HepG2 (cell line): Measurements from ENCODE around the gene KLF16. TPM values are rescaled to one million over a fixed set of nuclear protein-coding genes. Genes with fewer than 3 reads are reported as not detected.
A peak's percentile ranks its signal among the peaks of the same experiment; 100 is the strongest.

Experiments used
- CERS6 ChIP-seq: sonication (generic); formaldehyde crosslinking; IDR thresholded peaks from 2 replicates; pipeline ENCODE4 v1.5.0; 2020; ENCODE audit warnings: missing genetic modification reagents
- CREB1 ChIP-seq, 2 experiments: fragments of 450-650 bp in 1 of 2; IDR thresholded peaks; 2 replicates each; pipeline ENCODE4 v1.6.1; 2016 to 2017; ENCODE audit warnings: control low read depth in 1 of 2, mild to moderate bottlenecking in 1 of 2, missing compliant biosample characterization in 1 of 2, missing genetic modification characterization in 1 of 2
- ISL2 ChIP-seq: sonication (generic); formaldehyde crosslinking; IDR thresholded peaks from 2 replicates; pipeline ENCODE4 v1.5.0; 2020; ENCODE audit warnings: missing genetic modification reagents
- MXI1 ChIP-seq: IDR thresholded peaks from 3 replicates; pipeline ENCODE4 v1.6.1; 2012; ENCODE audit warnings: low read depth, low read length, inconsistent platforms, borderline replicate concordance
- PCBP2 ChIP-seq: fragments of 200-400 bp; formaldehyde crosslinking; optimal IDR thresholded peaks from 2 replicates; pipeline ENCODE3; 2018; ENCODE audit warnings: low read length, low read depth; ENCODE audit not compliant: poor library complexity, severe bottlenecking
- RELA ChIP-seq: sonication (generic); formaldehyde crosslinking; IDR thresholded peaks from 2 replicates; pipeline ENCODE4 v1.4.0; 2020; ENCODE audit warnings: missing genetic modification reagents
- SAP130 ChIP-seq: IDR thresholded peaks from 2 replicates; pipeline ENCODE4 v1.6.1; 2016; ENCODE audit warnings: low read depth
- SOX6 ChIP-seq, 2 experiments: fragments of 450-650 bp in 1 of 2; sonication (generic) in 1 of 2; formaldehyde crosslinking in 1 of 2; IDR thresholded peaks; 2 replicates each; pipeline versions ENCODE4 v1.4.0 to v1.6.1; 2017 to 2020; ENCODE audit warnings: antibody characterized with exemption in 1 of 2, mild to moderate bottlenecking in 1 of 2, missing genetic modification reagents in 1 of 2
- ZNF710 ChIP-seq: sonication (generic); formaldehyde crosslinking; IDR thresholded peaks from 2 replicates; pipeline ENCODE4 v1.5.0; 2020; ENCODE audit warnings: mild to moderate bottlenecking, missing genetic modification reagents, borderline replicate concordance
- ZNF782 ChIP-seq: sonication (generic); formaldehyde crosslinking; IDR thresholded peaks from 2 replicates; pipeline ENCODE4 v1.4.0; 2020; ENCODE audit warnings: missing genetic modification reagents, mild to moderate bottlenecking, borderline replicate concordance
- polyA plus RNA-seq, 8 experiments: library from polyadenylated mRNA; depleted of rRNA in 3 of 8; stranded (reverse) in 7 of 8; unstranded in 1 of 8; fragments of >200 nt; fragmentation: Illumina TruSeq in 4 of 8; extraction: Trizol in 4 of 8; gene quantifications; 2 replicates each; pipeline versions ENCODE4 v1.2.1 to v1.2.3, GENCODE V29; 2011 to 2016; ENCODE audit warnings: low read depth in 4 of 8, missing spikeins in 1 of 8, mixed read lengths in 1 of 8; ENCODE audit not compliant: insufficient read depth in 1 of 8
- total RNA-seq, 5 experiments: library from RNA; depleted of rRNA; stranded (reverse); fragments of >200 nt; fragmentation: Illumina TruSeq; extraction: Trizol; gene quantifications; 2 replicates each; pipeline ENCODE4 v1.2.3, GENCODE V29; 2016; ENCODE audit warnings: low read depth in 1 of 5

The KLF16 gene
- total and polyA plus RNA-seq, 2 of the 13 experiments (the other 11 are each of a cell fraction or from before 2014, with no cell fraction given): 3.5 to 6.7 TPM

DNA sequence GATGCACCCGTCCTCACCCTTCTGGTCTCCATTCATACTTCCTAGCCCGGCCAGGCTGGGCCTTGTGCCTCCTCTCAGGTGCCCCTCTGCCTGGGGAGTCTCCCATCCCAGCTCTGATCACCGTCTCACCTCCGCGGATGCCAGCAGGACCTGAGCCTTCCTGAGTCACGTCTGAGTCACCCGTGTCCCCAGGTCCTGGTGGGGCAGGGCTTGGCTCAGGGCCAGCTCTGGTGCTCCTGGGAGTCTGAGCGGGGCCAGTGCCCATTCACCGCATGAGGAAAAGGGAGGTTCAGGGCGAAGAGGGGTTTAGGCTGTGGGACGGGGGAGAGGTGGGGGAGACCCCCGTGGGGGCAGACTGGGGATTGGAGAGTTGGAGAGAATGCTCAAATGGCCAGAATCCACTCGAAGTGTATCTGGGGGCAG lies 51.9 kb downstream of the KLF16 start (continued):
- TF ChIP-seq SOX6 (IDR thresholded peaks at IDR 0.05) (no peak), SOX6 (CRISPR knock-in tag; IDR thresholded peaks at IDR 0.05) (no peak), CERS6 (no peak), ISL2 (0 out of 2 replicates have a peak, but pooled peaks have one; percentile 4), ZNF782 (CRISPR knock-in tag) (no peak), SAP130 (CRISPR knock-in tag) (peak; percentile 32), ZNF710 (CRISPR knock-in tag) (no peak), MXI1 (peak; percentile 37; the same call in 1 of the 3 replicates), RELA (no peak), PCBP2 (no peak), CREB1 (IDR thresholded peaks at IDR 0.05) (no peak), CREB1 (CRISPR knock-in tag; IDR thresholded peaks at IDR 0.05) (no peak)
